ENCODE data around the gene CADPS.

- TF ChIP-seq CTCF (conservative IDR thresholded peaks at IDR 0.05; ENCODE audit: low read depth, low read length) (no peak), EZH2 (IDR thresholded peaks at IDR 0.05; ENCODE audit: low read length, unreplicated experiment) (no peak), EZH2phosphoT487 (IDR thresholded peaks at IDR 0.05; ENCODE audit: borderline replicate concordance, low read length) (no peak)
Observed at GRCh38 chr3:62679988-62680387, 195.2 kb downstream of the CADPS start.
